HL-60 (cell line): ENCODE measurements around the gene KXD1.

Experiments used
- POLR2AphosphoS5 ChIP-seq: IDR thresholded peaks from 2 replicates; pipeline ENCODE4 v1.6.1; 2012; ENCODE audit warnings: low read depth
- SPI1 ChIP-seq: IDR thresholded peaks from 2 replicates; pipeline ENCODE4 v1.6.1; 2012; ENCODE audit warnings: low read depth, mild to moderate bottlenecking, borderline replicate concordance
- TF ChIP-seq, protein P1 (sequence below): IDR thresholded peaks from 2 replicates; pipeline ENCODE4 v1.6.1; 2012; ENCODE audit warnings: low read depth; ENCODE audit not compliant: insufficient replicate concordance
- TF ChIP-seq, protein P2 (sequence below): IDR thresholded peaks from one replicate; pipeline ENCODE4 v1.5.1; 2011; ENCODE audit warnings: low read length, control low read depth, inconsistent platforms; ENCODE audit not compliant: insufficient read depth

DNA sequence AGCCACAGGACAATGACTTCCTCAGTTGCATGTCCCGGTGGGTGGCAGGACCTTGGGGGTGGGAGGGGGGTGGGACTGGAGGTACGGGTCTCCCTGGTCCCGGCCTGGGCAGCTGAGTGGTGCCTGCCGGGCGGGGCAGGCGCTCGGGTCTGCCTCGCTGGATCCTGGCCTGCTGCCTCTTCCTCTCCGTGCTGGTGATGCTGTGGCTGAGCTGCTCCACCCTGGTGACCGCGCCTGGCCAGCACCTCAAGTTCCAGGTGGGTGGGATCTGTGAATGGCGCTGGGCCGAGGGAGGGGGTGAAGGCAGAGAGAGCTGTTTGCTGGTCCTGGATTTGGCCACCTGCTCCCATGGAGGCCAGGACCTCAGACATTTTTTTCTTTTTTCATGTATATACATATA, 60.6 kb downstream of the KXD1 start:
- TF ChIP-seq POLR2AphosphoS5 (no peak), SPI1 (no peak)
- TF ChIP-seq, protein P1, sequence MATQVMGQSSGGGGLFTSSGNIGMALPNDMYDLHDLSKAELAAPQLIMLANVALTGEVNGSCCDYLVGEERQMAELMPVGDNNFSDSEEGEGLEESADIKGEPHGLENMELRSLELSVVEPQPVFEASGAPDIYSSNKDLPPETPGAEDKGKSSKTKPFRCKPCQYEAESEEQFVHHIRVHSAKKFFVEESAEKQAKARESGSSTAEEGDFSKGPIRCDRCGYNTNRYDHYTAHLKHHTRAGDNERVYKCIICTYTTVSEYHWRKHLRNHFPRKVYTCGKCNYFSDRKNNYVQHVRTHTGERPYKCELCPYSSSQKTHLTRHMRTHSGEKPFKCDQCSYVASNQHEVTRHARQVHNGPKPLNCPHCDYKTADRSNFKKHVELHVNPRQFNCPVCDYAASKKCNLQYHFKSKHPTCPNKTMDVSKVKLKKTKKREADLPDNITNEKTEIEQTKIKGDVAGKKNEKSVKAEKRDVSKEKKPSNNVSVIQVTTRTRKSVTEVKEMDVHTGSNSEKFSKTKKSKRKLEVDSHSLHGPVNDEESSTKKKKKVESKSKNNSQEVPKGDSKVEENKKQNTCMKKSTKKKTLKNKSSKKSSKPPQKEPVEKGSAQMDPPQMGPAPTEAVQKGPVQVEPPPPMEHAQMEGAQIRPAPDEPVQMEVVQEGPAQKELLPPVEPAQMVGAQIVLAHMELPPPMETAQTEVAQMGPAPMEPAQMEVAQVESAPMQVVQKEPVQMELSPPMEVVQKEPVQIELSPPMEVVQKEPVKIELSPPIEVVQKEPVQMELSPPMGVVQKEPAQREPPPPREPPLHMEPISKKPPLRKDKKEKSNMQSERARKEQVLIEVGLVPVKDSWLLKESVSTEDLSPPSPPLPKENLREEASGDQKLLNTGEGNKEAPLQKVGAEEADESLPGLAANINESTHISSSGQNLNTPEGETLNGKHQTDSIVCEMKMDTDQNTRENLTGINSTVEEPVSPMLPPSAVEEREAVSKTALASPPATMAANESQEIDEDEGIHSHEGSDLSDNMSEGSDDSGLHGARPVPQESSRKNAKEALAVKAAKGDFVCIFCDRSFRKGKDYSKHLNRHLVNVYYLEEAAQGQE = no peak
- TF ChIP-seq, protein P2, sequence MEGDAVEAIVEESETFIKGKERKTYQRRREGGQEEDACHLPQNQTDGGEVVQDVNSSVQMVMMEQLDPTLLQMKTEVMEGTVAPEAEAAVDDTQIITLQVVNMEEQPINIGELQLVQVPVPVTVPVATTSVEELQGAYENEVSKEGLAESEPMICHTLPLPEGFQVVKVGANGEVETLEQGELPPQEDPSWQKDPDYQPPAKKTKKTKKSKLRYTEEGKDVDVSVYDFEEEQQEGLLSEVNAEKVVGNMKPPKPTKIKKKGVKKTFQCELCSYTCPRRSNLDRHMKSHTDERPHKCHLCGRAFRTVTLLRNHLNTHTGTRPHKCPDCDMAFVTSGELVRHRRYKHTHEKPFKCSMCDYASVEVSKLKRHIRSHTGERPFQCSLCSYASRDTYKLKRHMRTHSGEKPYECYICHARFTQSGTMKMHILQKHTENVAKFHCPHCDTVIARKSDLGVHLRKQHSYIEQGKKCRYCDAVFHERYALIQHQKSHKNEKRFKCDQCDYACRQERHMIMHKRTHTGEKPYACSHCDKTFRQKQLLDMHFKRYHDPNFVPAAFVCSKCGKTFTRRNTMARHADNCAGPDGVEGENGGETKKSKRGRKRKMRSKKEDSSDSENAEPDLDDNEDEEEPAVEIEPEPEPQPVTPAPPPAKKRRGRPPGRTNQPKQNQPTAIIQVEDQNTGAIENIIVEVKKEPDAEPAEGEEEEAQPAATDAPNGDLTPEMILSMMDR = no peak
